ES-I3 (cell line): Measurements from ENCODE around the gene MASP1.

Source experiments
- H3K36me3 ChIP-seq: 2 replicates; pipeline ENCODE4 v1.6.1; 2013; ENCODE audit warnings: mild to moderate bottlenecking, low read length, control low read depth, moderate library complexity; ENCODE audit not compliant: insufficient read depth
- H3K4me1 ChIP-seq: 2 replicates; pipeline ENCODE4 v1.6.1; 2013; ENCODE audit warnings: mild to moderate bottlenecking, control low read depth, low read length; ENCODE audit not compliant: insufficient read depth
- H3K9ac ChIP-seq: 2 replicates; pipeline ENCODE4 v1.6.1; 2013; ENCODE audit warnings: low read depth, mild to moderate bottlenecking, low read length, moderate library complexity
- H3K9me3 ChIP-seq: 2 replicates; pipeline ENCODE4 v1.6.1; 2013; ENCODE audit warnings: mild to moderate bottlenecking, low read length, moderate library complexity; ENCODE audit not compliant: control insufficient read depth, insufficient read depth

Gene MASP1

DNA sequence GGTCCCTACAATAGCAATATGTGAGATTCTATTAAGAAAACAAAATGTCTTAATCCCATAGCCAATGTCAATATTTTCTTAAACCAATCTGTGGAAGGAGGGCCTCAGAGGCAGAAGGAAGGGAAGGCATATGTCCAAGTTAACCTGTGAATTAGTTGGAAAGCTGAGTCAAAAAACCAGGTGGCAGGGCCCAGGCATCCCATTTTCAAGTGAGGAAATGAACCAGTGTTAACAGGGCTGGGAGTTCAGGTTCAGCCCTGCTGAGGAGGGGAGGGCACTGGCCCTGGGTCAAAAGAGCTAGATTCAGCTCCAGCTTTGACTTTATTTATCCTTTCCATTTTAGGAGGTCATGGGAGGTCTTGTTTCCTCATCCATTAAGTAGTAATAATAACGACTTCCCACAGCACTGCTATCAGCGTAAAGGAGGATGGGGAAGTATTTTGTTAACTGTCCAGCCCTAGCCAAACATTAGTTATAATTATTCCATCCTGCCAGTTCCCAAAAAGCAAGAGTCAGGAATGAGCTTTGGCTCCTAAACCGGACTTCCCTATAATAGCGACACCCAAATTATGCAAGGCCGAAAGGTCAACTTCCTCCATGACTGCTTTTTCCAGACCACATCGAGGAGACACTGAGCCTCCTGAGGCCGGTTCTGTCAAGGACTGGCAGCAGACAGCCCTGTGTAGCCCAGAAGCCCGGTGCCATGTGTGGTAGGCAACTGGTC is 3.2 kb downstream of the MASP1 start:
- H3K4me1 ChIP-seq, result peaks cover 10% of the 10 kb centered on the region; the same call in 1 of the 2 replicates
- H3K9ac ChIP-seq, result no peak overlapping the region
- H3K9me3 ChIP-seq, result no peaks in the 10 kb centered on the region

DNA sequence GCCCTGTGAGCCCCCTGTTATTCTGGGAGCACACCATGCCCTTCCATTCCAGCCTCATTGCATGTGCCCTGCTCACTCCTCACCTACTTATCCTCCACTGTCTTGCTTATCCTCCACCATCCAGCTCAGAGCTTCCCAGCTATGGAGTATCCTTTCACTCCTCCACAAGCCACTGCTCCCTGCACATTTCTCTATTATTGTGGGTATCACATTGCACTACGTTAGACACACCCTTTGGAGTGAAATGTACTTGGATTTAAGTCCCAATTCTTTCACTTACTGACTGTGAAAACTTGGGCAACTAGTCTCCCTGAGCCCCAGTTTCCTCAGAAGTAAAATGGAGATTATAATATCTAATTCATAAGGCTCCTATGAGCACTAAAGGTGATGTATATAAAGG is 4.3 kb downstream of the MASP1 start:
- Histone ChIP-seq H3K36me3 (no peaks in the 10 kb centered on the region), H3K4me1 (peaks cover 3% of the 10 kb centered on the region; the same call in 1 of the 2 replicates), H3K9me3 (no peaks in the 10 kb centered on the region), H3K9ac (no peak overlapping the region)

More for the DNA sequence above, 3.2 kb downstream of the MASP1 start:
- no peaks in the 10 kb centered on the region for H3K36me3 ChIP-seq

DNA sequence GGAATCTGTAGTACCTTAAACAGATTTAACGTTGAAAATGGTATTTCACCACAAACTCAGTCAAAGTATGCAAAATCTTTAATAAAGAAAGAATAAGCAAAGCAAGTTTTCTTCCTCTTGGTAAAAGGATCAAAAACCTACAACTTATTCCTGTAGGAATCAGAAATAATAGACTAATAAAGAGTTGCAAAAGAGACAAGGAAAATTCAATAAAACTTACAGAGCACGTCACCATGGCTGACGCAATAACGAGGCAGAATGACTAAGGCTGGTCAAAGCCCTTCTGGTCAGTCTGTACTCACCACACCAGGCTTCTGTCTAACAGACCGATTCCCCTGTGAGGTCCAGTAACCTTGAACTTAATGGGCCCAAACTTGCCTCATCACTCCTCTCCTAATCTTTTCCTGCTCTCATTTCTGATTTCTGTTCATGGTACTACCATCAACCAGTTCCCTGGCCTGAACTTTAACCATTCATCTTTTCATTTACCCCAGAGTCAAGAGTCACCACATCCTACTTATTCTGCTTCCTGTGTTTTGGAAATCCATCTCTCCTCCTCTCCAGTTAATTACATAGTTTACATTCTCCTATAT is 5.0 kb downstream of the MASP1 start:
- no peaks in the 10 kb centered on the region for H3K9me3 ChIP-seq
- H3K36me3 ChIP-seq, result no peaks in the 10 kb centered on the region
- H3K4me1 ChIP-seq, result no peaks in the 10 kb centered on the region; the same call in 1 of the 2 replicates
- no peak overlapping the region for H3K9ac ChIP-seq

DNA sequence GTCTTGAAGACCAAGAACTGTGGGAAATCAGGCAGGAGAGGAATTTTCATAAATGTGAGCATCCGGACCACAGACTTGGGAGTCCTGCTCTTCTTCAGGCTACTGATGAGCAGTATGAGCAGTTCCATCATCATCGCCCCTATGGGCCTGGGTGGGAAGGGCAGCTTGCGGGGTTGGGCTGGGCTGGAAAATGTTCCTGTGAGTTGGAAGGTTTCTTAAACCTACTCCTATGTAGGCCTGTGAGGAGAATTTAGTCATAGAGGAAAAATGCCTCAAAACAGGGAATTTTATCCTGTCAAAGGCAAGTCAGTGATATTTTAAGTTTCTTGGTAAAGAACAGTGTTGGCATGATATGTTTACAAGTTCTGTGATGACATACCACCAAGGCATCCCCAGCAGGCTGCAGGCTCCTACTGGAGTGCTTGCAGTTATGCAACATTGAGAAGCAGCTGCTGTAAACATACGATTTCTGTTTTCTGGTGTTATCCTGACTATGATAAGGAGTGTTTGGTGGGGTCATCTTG is 10.3 kb downstream of the MASP1 start:
- Histone ChIP-seq H3K9ac (no peak overlapping the region), H3K36me3 (no peaks in the 10 kb centered on the region), H3K4me1 (peaks cover 8% of the 10 kb centered on the region), H3K9me3 (no peaks in the 10 kb centered on the region)

DNA sequence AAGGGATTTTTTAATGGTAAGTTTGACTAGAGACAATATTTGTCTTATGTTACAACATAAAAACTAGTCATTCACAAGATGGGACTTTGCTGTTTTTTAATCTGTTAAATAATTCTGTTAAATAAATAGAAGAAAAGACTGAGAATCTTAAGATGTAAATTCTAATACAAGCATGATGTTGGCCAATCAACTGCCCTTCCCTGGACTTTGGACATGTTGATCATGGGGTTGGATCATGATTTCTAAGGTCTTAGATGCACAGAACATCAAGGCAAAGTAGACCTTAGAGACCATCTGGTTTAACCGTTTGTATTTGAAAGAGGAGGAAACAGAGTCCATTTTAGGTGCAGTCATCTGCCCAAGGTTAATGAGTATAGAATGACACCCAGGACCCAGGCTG is 10.9 kb downstream of the MASP1 start:
- Histone ChIP-seq H3K9ac (no peak overlapping the region), H3K9me3 (no peaks in the 10 kb centered on the region)

DNA sequence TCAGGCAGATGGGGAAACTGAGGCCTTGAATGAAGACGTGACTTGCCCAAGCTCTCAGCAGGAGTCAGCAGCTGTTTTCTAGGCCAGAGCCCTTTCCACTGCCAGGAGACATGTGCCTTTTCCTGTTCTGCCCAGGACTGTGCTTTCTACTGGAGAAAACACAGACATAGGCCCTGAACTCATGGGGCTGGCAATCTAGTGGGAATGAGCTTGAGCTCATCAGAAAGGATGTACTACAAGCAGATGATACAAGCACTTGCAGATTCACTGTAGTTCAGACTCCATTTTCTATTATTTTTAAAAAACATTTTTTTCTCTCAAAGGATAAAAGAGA is 14.4 kb downstream of the MASP1 start:
- peaks cover 27% of the 10 kb centered on the region for H3K4me1 ChIP-seq
- no peak overlapping the region for H3K9ac ChIP-seq
- no peaks in the 10 kb centered on the region for H3K9me3 ChIP-seq
- no peaks in the 10 kb centered on the region for H3K36me3 ChIP-seq

More for the DNA sequence above, 10.9 kb downstream of the MASP1 start:
- no peaks in the 10 kb centered on the region for H3K36me3 ChIP-seq
- H3K4me1 ChIP-seq, result peaks cover 14% of the 10 kb centered on the region

DNA sequence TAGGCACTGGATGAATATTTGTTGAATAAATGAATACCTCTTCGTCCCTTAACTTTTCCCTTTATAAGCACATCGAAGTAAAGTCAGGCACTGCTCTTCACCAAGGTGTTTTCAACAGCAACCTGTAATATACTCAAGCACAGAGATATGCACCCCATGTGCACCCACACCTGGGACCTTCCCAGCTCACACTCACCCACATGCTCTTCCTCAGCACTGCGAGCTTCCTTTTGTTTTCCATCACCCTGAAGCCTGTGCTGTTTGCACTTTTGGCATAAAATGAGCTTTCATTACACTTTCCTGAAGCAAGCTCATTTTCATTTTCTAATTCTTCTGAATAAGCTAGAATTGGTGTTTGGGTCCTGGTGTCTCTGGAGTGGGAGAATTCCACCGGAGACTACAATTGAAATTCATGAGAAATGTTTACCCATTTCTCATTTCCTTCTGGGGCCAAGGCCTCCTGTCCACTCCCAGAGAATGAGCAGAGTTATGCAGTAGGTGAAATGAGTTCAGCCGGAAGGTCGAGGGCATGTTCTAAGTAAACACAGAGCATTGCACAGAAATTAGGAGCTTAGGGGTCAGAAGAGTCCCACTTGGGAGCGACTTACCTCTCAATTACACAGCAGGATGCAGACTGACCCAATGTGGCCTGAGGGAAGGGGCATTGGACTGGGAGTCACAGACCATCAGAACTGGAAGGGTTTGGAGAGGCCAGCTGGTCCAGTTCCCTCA is 15.0 kb downstream of the MASP1 start:
- H3K4me1 ChIP-seq, result peaks cover 27% of the 10 kb centered on the region
- H3K9ac ChIP-seq, result no peak overlapping the region
- no peaks in the 10 kb centered on the region for H3K36me3 ChIP-seq
- no peaks in the 10 kb centered on the region for H3K9me3 ChIP-seq

DNA sequence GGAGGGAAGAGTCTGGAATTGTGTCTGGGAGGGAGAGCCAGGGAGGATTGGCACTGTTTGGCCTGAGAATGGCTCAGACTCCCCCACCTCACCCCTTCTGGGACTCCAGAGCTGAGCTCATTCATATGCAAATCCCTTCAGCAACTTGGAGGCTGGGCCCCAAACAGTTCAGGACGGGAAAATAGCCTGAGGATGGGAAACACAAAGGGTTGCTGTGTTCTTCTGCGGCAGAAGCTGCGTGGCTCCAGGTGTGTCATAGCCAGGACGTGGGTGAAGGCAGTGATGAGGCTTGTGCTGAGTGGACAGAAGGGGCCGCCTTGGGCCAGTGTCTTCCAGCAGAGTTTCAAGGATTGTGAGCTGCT is 16.6 kb downstream of the MASP1 start:
- H3K9ac ChIP-seq, result peak overlapping the region; percentile 22; the same call in 1 of the 2 replicates
- H3K4me1 ChIP-seq, result peaks cover 27% of the 10 kb centered on the region
- H3K9me3 ChIP-seq, result peaks cover 2% of the 10 kb centered on the region; the same call in 1 of the 2 replicates
- H3K36me3 ChIP-seq, result no peaks in the 10 kb centered on the region

DNA sequence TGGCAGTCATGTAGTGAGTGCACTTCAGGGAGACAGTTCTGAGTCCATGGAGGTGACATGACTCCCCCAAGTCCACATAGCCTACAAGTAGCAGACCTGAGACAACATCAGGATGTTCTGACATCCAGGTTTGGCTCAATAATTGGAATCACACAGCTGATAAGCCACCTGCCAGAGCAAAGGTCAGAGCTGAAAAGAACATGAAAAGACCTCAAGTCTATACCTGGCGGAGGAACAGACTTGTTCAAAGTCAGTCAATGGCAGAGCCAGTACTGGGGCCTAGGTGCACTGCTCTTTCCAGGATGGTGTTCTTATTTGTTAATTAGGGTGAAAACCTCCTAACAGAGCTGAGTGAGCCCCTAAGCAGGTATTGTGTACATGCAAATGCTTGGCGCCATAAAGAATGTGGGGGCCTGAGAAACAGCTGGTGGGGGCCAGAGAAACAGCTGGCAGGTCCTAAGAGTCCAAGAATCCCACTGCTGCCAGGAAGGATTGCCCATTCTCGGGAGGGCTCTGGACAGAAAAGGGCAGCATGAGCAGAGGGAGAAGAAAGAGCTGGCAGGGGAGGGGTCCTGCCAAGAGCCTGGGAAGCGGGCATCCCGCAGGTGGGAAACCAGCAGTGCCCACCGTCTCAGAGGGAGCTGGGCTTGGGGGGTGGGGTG is 17.1 kb downstream of the MASP1 start:
- Histone ChIP-seq H3K4me1 (peaks cover 27% of the 10 kb centered on the region), H3K9ac (no peak overlapping the region), H3K36me3 (no peaks in the 10 kb centered on the region), H3K9me3 (peaks cover 5% of the 10 kb centered on the region; the same call in 1 of the 2 replicates)

DNA sequence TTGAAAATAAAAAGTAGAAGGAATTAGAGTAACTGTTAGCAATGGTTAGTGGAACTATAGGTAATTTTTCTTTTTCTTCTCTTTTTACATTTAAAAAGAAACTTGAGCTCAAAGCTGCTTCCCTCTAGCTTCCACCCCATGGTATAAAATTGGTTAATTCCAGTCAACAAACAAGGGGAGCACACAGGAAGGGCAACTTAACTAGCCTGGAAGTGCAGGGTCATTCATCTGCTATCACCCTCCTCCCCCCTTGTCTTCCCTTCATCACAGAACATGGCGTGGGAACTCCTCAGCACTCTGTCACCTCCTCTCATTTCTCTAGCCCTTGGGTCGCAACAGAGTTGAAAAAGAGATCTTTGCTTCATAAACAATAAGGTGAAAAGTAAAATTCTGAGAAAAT is 20.0 kb downstream of the MASP1 start:
- Histone ChIP-seq H3K4me1 (peaks cover 23% of the 10 kb centered on the region), H3K36me3 (no peaks in the 10 kb centered on the region), H3K9ac (no peak overlapping the region), H3K9me3 (peaks cover 11% of the 10 kb centered on the region; the same call in 1 of the 2 replicates)

DNA sequence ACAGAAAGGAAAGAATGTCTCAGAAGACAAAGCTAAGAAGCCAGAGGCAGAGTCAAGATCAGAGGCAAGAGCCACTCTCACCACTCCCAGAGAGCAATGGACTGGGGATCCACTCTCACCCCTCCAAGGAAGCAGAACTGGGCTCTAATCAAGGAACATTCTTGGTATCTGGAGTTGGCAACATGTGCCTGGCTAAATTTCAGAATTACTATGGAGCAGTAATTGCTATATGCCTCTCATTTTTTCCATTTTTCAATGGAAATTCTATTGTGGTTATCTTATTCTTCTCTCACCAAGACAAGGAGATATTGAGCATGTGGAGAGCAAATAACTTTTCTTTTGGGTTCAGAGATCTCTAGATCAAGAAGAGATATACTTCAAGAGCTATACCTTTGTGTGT is 22.1 kb downstream of the MASP1 start:
- H3K9me3 ChIP-seq, result peaks cover 11% of the 10 kb centered on the region; the same call in 1 of the 2 replicates
- H3K9ac ChIP-seq, result no peak overlapping the region
- H3K36me3 ChIP-seq, result no peaks in the 10 kb centered on the region
- H3K4me1 ChIP-seq, result peaks cover 17% of the 10 kb centered on the region

DNA sequence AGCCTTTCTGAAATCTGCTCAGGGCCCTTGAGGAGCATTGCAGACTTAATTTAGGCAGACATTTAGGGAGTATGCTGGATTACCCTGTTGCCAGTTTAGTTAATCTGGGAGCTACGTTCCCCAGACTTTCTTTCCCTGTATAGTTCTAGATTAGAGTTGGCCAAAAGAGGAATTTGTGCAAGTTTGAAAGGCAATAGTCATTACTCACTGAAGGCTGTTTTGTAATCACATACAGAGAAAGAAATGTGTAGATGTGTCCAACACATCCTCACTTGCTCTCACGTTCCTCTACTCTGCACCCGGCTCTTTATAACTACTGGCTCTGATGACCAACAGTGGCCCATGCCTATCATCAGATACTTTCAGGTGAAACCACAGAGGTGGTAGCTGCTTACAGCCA is 24.2 kb downstream of the MASP1 start:
- Histone ChIP-seq H3K36me3 (no peaks in the 10 kb centered on the region), H3K9me3 (peaks cover 11% of the 10 kb centered on the region; the same call in 1 of the 2 replicates), H3K9ac (no peak overlapping the region), H3K4me1 (peaks cover 28% of the 10 kb centered on the region)

DNA sequence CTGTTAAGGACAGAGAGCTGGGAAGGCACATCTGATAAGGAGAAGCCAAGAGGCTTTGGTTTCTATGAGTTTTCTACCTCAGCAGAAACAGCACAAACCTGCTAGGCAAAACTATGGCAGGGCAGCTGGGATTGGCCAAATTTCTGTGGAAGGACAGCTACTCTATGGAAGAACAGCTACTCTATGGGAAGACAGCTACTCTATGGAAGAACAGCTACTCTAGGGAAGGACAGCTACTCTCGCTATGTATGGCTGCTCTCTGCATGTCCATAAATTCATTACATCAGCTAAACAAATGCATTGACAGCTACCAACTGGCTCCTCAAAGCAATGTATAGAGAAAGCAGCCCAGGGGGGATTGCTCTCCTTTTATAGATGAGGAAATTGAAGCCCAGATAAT is 24.8 kb downstream of the MASP1 start:
- Histone ChIP-seq H3K9me3 (peaks cover 11% of the 10 kb centered on the region; the same call in 1 of the 2 replicates), H3K4me1 (peaks cover 28% of the 10 kb centered on the region), H3K9ac (no peak overlapping the region), H3K36me3 (no peaks in the 10 kb centered on the region)

DNA sequence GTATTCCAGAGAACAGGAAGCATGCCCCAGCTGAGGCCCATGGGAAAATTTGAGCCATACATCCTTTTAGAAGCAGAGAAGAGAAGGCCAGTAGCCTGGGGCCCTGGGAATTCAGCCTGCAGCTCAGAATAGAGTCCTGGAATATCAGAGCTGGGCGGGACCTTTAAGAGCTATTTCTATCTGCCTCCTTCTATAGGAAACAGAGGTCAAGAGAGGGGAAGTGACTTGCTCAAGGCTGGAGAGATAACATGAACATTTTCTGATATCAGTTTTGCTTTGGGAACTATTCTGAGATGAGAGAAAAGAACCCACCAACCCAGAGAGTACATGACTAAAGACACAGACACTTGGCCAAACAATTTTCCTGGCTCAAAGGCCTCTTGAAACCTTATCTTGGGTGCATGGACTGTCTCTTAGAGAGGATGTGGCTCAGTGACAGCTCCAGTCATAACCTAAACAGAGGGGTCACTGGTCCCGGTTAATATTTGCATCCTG is 26.0 kb downstream of the MASP1 start:
- H3K4me1 ChIP-seq, result peaks cover 28% of the 10 kb centered on the region
- H3K36me3 ChIP-seq, result no peaks in the 10 kb centered on the region

More for the DNA sequence above, 26.0 kb downstream of the MASP1 start:
- Histone ChIP-seq H3K9me3 (peaks cover 11% of the 10 kb centered on the region; the same call in 1 of the 2 replicates), H3K9ac (no peak overlapping the region)
